HG02938 (cell line): ENCODE data around the gene DERL2.
A peak's percentile ranks its signal among the peaks of the same experiment; 100 is the strongest.

Source experiments
- ATAC-seq: cut with Tn5 transposase; IDR thresholded peaks from one replicate; pipeline ENCODE4 v1.9.1; 2021; ENCODE audit warnings: mild to moderate bottlenecking, moderate library complexity; ENCODE audit not compliant: unreplicated experiment

The DERL2 gene

GRCh38 chr17:5485270-5486205 is at the start of gene DERL2:
Gene DERL2, minus strand, starts transcription at chr17:5486178. Its CDS starts 17 bp downstream, at chr17:5486161.
- peak; percentile 23 for ATAC-seq

GRCh38 chr17:5535436-5535835 is 49.5 kb upstream of the DERL2 start:
- no peak for ATAC-seq

GRCh38 chr17:5533486-5534315 is 47.7 kb upstream of the DERL2 start:
- ATAC-seq: no peak

- ATAC-seq: no peak
Measured at GRCh38 chr17:5532581-5532980, 46.6 kb upstream of the DERL2 start.

GRCh38 chr17:5531085-5531418 is 45.1 kb upstream of the DERL2 start:
- no peak for ATAC-seq

- ATAC-seq: no peak
Measured at GRCh38 chr17:5530265-5531084, 44.5 kb upstream of the DERL2 start.

GRCh38 chr17:5527601-5528250 is 41.7 kb upstream of the DERL2 start:
- no peak for ATAC-seq

- no peak for ATAC-seq
Measured at GRCh38 chr17:5526821-5527598, 41.0 kb upstream of the DERL2 start.

- ATAC-seq: no peak
Measured at GRCh38 chr17:5523249-5523648, 37.3 kb upstream of the DERL2 start.

GRCh38 chr17:5522476-5522875 is 36.5 kb upstream of the DERL2 start:
- ATAC-seq: no peak

GRCh38 chr17:5516060-5516792 is 30.2 kb upstream of the DERL2 start:
- ATAC-seq: no peak

GRCh38 chr17:5514976-5515375 is 29.0 kb upstream of the DERL2 start:
- no peak for ATAC-seq

GRCh38 chr17:5513628-5514027 is 27.6 kb upstream of the DERL2 start:
- ATAC-seq: no peak

- no peak for ATAC-seq
Measured at GRCh38 chr17:5511401-5512225, 25.6 kb upstream of the DERL2 start.

- ATAC-seq: no peak
Measured at GRCh38 chr17:5510771-5511170, 24.8 kb upstream of the DERL2 start.

- ATAC-seq: no peak
Measured at GRCh38 chr17:5509482-5509881, 23.5 kb upstream of the DERL2 start.

- ATAC-seq: no peak
Measured at GRCh38 chr17:5508810-5509209, 22.8 kb upstream of the DERL2 start.

GRCh38 chr17:5506307-5506706 is 20.3 kb upstream of the DERL2 start:
- no peak for ATAC-seq
